Keratinocyte (primary cell): ENCODE data around the gene BCAR3. TPM values are rescaled to one million over a fixed set of nuclear protein-coding genes. Genes with fewer than 3 reads are reported as not detected.

ENCODE experiments used
- DNase-seq: peaks from one replicate; pipeline ENCODE4 v3.0.0-alpha.2; 2011; ENCODE audit warnings: low read depth, missing footprints, low spot score
- FAIRE-seq: peaks from 2 replicates; lab custom pipeline; 2011; peaks lifted over from hg19 to GRCh38; lab: Jason Lieb, UNC
- H2AFZ ChIP-seq: 2 replicates; pipeline ENCODE4 v1.6.0; 2012; ENCODE audit warnings: low read length, control low read depth, inconsistent platforms; ENCODE audit not compliant: control insufficient read depth
- H3K27ac ChIP-seq: 2 replicates; pipeline ENCODE4 v1.5.1; 2011; ENCODE audit warnings: low read length; ENCODE audit not compliant: control insufficient read depth, insufficient read depth
- H3K27me3 ChIP-seq: 3 replicates; pipeline ENCODE4 v1.6.0; 2011; ENCODE audit warnings: low read length; ENCODE audit not compliant: control insufficient read depth, insufficient read depth; ENCODE audit errors: extremely low read depth
- H3K36me3 ChIP-seq, 2 experiments: 2 replicates in 1 of 2; 3 replicates in 1 of 2; pipeline ENCODE4 v1.5.1; 2011; ENCODE audit warnings: low read length in 2 of 2, mild to moderate bottlenecking in 1 of 2; ENCODE audit not compliant: control insufficient read depth in 2 of 2, insufficient read depth in 2 of 2; ENCODE audit errors: extremely low read depth in 1 of 2
- H3K4me1 ChIP-seq: 3 replicates; pipeline ENCODE4 v1.5.1; 2011; ENCODE audit warnings: low read length; ENCODE audit not compliant: control insufficient read depth, insufficient read depth; ENCODE audit errors: extremely low read depth
- H3K4me2 ChIP-seq: 3 replicates; pipeline ENCODE4 v1.6.0; 2011; ENCODE audit warnings: low read depth, low read length; ENCODE audit not compliant: control insufficient read depth, insufficient read depth; ENCODE audit errors: extremely low read depth
- H3K4me3 ChIP-seq, 3 experiments: fragments of 200-600 bp in 1 of 3; sonication (generic) in 1 of 3; 2 replicates in 2 of 3; 3 replicates in 1 of 3; pipeline ENCODE4 v1.5.1; 2011 to 2016; ENCODE audit warnings: low read length in 3 of 3, mild to moderate bottlenecking in 3 of 3, control low read depth in 2 of 3, inconsistent platforms in 1 of 3, low read depth in 1 of 3, mixed read lengths in 1 of 3, mixed run types in 1 of 3, moderate library complexity in 1 of 3; ENCODE audit not compliant: control insufficient read depth in 2 of 3, insufficient read depth in 2 of 3; ENCODE audit errors: extremely low read depth in 1 of 3
- H3K79me2 ChIP-seq: 2 replicates; pipeline ENCODE4 v1.6.0; 2012; ENCODE audit warnings: low read length; ENCODE audit not compliant: control insufficient read depth, insufficient read depth
- H3K9ac ChIP-seq: 3 replicates; pipeline ENCODE4 v1.6.0; 2011; ENCODE audit warnings: low read length; ENCODE audit not compliant: control insufficient read depth, insufficient read depth; ENCODE audit errors: extremely low read depth
- H3K9me1 ChIP-seq: 3 replicates; pipeline ENCODE4 v1.6.0; 2011; ENCODE audit warnings: low read length; ENCODE audit not compliant: control insufficient read depth, insufficient read depth; ENCODE audit errors: extremely low read depth
- H3K9me3 ChIP-seq: 2 replicates; pipeline ENCODE4 v1.5.1; 2012; ENCODE audit warnings: low read depth, low read length; ENCODE audit not compliant: control insufficient read depth
- H4K20me1 ChIP-seq: 3 replicates; pipeline ENCODE4 v1.6.0; 2011; ENCODE audit warnings: low read length; ENCODE audit not compliant: control insufficient read depth, insufficient read depth; ENCODE audit errors: extremely low read depth
- CTCF ChIP-seq, 3 experiments: IDR thresholded peaks in 1 of 3; conservative IDR thresholded peaks in 1 of 3; optimal IDR thresholded peaks in 1 of 3; 2 replicates in 2 of 3; 3 replicates in 1 of 3; pipeline versions ENCODE3 to v1.5.1; 2011; ENCODE audit warnings: low read length in 3 of 3, mild to moderate bottlenecking in 3 of 3, moderate library complexity in 2 of 3, control low read depth in 1 of 3, inconsistent platforms in 1 of 3; ENCODE audit not compliant: insufficient read depth in 2 of 3; ENCODE audit errors: extremely low read depth in 1 of 3
- EZH2 ChIP-seq: IDR thresholded peaks from one replicate; pipeline ENCODE4 v1.6.1; 2012; ENCODE audit warnings: inconsistent platforms, mild to moderate bottlenecking, low read length, moderate library complexity
- dilution Hi-C: fragments of 300-500 bp; cut with MboI; formaldehyde crosslinking; loops from one replicate; pipeline ENCODE4 v1.7.0; 2020; ENCODE audit warnings: low sequenced_read_pairs; ENCODE audit not compliant: extremely low pct_ligation_motif_present
- polyA plus RNA-seq, 5 experiments: library from polyadenylated mRNA; depleted of rRNA in 3 of 5; stranded (reverse) in 3 of 5; stranded (forward) in 1 of 5; unstranded in 1 of 5; fragments of >200 nt; gene quantifications; 1 replicate in 1 of 5; 2 replicates in 3 of 5; 3 replicates in 1 of 5; pipeline versions ENCODE4 v1.2.1 to v1.2.3, GENCODE V29; 2011 to 2012; ENCODE audit warnings: missing spikeins in 2 of 5, low read depth in 1 of 5, low replicate concordance in 1 of 5

BCAR3 gene
- polyA plus RNA-seq, 1 donor (not counting 4 experiments of a cell fraction or from before 2014, with no cell fraction given), result 77.2 TPM

GRCh38 chr1:93578433-93578830, 103.2 kb downstream of the BCAR3 start:
- Histone ChIP-seq H3K9me1 (no peaks in the 10 kb centered on the region), H3K4me1 (no peaks in the 10 kb centered on the region), H3K79me2 (peaks cover 73% of the 10 kb centered on the region), H3K9me3 (no peaks in the 10 kb centered on the region), H4K20me1 (peaks cover 35% of the 10 kb centered on the region), H2AFZ (no peak overlapping the region), H3K27me3 (no peaks in the 10 kb centered on the region), H3K4me2 (no peak overlapping the region), H3K36me3 (peaks cover 45 to 90% of the 10 kb centered on the region in 2 experiments), H3K9ac (no peak overlapping the region), H3K4me3 (no peak overlapping the region), H3K27ac (no peak overlapping the region)
- dilution Hi-C loops, result no loop called here
- TF ChIP-seq CTCF (optimal IDR thresholded peaks at IDR 0.05 in 1 of 3, IDR thresholded peaks at IDR 0.05 in 1 of 3, conservative IDR thresholded peaks at IDR 0.05 in 1 of 3; ENCODE audit: extremely low read depth in 1 of 3, insufficient read depth in 2 of 3, low read length in 3 of 3), result no peak
- DNase-seq (no peak), FAIRE-seq (no peak)

- no peaks in the 10 kb centered on the region for H3K4me1 ChIP-seq
- TF ChIP-seq EZH2, result no peak
- no peak for TF ChIP-seq CTCF (optimal IDR thresholded peaks at IDR 0.05 in 1 of 3, IDR thresholded peaks at IDR 0.05 in 1 of 3, conservative IDR thresholded peaks at IDR 0.05 in 1 of 3; ENCODE audit: extremely low read depth in 1 of 3, insufficient read depth in 2 of 3, low read length in 3 of 3)
- dilution Hi-C loops, result no loop called here
- no peaks in the 10 kb centered on the region for H3K9me1 ChIP-seq
- H3K27ac ChIP-seq, result no peak overlapping the region
- no peak overlapping the region for H3K4me3 ChIP-seq
- no peaks in the 10 kb centered on the region for H3K9me3 ChIP-seq
- no peak overlapping the region for H3K4me2 ChIP-seq
- peaks cover 45 to 86% of the 10 kb centered on the region in 2 experiments for H3K36me3 ChIP-seq
- H3K79me2 ChIP-seq, result peaks cover 73% of the 10 kb centered on the region
- peaks cover 35% of the 10 kb centered on the region for H4K20me1 ChIP-seq
- H3K9ac ChIP-seq, result no peak overlapping the region
- H2AFZ ChIP-seq, result no peak overlapping the region
- peak; percentile 34 for FAIRE-seq
- H3K27me3 ChIP-seq, result no peaks in the 10 kb centered on the region
- DNase-seq, result no peak
Measured at GRCh38 chr1:93577536-93578432, 103.9 kb downstream of the BCAR3 start.
